HFF-Myc (cell line): ENCODE data around the gene USB1.

Source experiments
- DNase-seq: peaks from one replicate; pipeline ENCODE4 v3.0.0-alpha.2; 2011; ENCODE audit warnings: low read depth; ENCODE audit errors: extremely low read depth
- H3K4me3 ChIP-seq: replicated peaks from 2 replicates; pipeline ENCODE4 v1.5.1; 2011; ENCODE audit warnings: low read depth, mild to moderate bottlenecking, control low read depth, low read length
- TF ChIP-seq, protein P1 (sequence below): IDR thresholded peaks from 2 replicates; pipeline ENCODE4 v1.5.1; 2012; ENCODE audit warnings: mild to moderate bottlenecking, low read depth, low read length, control low read depth; ENCODE audit errors: missing control alignments

The USB1 gene

DNA sequence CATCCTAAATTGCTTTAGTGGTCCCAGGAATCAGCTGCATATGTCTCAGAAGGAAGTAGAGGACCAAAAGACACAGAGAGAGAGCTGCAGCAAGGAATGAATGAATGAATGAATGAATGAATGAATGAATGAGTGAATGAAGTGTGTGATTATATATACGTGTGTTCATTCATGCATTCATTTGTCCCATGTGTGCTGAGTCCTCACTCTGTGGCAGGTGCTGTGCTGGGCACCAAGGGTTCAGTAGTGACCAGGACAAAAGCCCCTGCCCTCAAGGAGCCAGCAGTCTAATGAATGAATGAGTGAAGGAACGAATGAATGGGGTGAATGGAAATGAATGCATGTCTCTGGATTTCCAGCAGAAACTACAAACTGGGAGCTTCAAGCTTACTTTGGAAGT lies 39.7 kb upstream of the USB1 start:
- TF ChIP-seq, protein P1, sequence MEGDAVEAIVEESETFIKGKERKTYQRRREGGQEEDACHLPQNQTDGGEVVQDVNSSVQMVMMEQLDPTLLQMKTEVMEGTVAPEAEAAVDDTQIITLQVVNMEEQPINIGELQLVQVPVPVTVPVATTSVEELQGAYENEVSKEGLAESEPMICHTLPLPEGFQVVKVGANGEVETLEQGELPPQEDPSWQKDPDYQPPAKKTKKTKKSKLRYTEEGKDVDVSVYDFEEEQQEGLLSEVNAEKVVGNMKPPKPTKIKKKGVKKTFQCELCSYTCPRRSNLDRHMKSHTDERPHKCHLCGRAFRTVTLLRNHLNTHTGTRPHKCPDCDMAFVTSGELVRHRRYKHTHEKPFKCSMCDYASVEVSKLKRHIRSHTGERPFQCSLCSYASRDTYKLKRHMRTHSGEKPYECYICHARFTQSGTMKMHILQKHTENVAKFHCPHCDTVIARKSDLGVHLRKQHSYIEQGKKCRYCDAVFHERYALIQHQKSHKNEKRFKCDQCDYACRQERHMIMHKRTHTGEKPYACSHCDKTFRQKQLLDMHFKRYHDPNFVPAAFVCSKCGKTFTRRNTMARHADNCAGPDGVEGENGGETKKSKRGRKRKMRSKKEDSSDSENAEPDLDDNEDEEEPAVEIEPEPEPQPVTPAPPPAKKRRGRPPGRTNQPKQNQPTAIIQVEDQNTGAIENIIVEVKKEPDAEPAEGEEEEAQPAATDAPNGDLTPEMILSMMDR = no peak
- H3K4me3 ChIP-seq = no peak overlapping the region
- DNase-seq = no peak

DNA sequence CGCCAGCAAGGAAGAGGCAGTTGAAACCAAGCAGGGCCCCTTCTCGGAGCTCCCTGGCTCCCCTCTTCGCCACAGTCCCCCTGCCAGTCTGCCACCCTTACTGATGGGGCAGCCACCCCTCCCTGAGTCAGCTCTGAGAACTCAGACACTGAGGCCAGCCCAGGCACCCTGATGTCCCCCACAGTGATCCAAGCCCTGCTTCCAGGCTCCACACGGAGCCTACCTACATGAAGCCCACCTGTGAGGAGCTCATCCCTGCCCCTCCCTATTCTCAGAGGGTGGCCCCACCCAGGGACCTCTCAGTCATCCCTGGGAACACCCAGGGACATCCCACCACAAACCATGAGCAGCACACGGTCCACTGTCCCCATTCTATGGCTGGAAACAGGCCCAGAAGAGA lies 39.2 kb upstream of the USB1 start:
- TF ChIP-seq, protein P1 = no peak
- no peak for DNase-seq
- no peak overlapping the region for H3K4me3 ChIP-seq

- no peak overlapping the region for H3K4me3 ChIP-seq
- TF ChIP-seq, protein P1 = no peak
- no peak for DNase-seq
Observed at GRCh38 chr16:57962756-57963155, 38.5 kb upstream of the USB1 start.

- H3K4me3 ChIP-seq = no peak overlapping the region
- TF ChIP-seq, protein P1 = no peak
- DNase-seq = no peak
Observed at GRCh38 chr16:57964157-57964700, 37.0 kb upstream of the USB1 start.

DNA sequence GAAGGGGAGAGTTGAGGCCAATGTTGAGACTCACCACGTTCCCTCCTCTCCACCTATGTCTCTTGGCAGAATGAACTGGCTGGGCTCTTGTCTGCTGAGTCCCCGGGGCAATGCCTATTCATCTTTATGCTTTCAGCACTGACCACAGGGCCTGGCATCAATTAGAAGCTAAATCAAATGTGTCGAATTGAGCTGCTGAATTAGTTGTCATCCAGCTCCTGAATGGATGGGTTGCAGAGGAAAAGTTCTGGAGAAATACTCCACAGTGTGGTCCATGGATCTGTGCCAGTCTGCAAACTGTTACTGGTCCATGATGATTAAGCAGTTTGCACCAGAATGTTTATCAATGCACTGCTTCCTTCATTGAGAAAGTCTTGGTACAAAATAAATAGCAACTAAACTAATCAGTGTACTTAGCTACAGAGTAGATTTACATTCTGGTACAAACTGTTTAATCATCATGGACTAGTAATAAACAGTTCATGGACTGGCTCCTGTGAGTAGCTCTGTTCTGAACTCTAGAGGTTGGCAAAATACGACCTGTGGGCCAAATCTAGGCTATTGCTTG lies 34.9 kb upstream of the USB1 start:
- TF ChIP-seq, protein P1 = no peak
- DNase-seq = no peak
- H3K4me3 ChIP-seq = no peak overlapping the region

DNA sequence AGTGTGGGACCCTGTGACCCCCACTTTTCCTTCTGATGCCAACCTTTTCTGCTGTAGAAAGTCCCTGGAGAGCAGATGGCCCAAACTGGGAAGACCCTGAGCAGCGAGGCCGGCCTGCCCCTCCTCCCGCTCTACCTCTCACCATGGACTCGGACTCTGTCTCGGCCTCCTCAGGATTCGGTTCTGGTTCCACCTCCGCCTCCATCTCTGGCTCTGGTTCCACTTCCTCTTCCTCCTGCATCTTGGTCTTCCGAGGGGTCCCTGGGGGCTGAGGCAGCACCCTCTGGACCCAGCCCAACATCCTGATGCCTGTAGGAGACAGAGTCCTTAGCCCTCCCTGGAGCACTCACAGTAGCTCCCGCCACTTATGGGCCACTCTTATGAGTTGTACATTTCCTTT lies 34.2 kb upstream of the USB1 start:
- TF ChIP-seq, protein P1 = no peak
- H3K4me3 ChIP-seq = no peak overlapping the region
- DNase-seq = no peak

- TF ChIP-seq, protein P1 = no peak
- H3K4me3 ChIP-seq = no peak overlapping the region
- DNase-seq = no peak
Observed at GRCh38 chr16:57967916-57968315, 33.3 kb upstream of the USB1 start.
